Measurements from ENCODE around the gene USP46. TPM values are rescaled to one million over a fixed set of nuclear protein-coding genes. Genes with fewer than 3 reads are reported as not detected.

The USP46 gene
- total and polyA plus RNA-seq, 7 experiments from 2014 or later: 0.89 to 11.7 (median 3.2) TPM

DNA sequence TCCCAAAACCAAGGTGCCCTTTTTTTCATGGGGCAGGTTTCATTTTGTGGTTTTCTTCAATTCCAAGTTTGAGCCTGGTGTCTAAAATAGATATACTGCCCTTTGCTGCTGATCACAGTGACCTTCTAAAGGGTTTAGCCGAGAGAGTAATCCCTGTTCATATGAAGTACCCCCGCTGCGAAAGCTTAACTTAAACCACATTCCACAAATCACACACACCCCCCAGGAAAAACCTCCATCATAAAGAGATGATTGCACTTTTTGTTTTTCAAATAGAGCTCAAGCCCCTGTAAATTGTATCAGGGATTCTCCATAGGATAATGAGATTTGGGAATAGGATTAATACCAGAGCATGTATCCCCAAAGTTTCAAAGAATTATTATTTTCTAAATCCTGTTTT, 90.8 kb downstream of the USP46 start:
- ChIA-PET CTCF (no interaction called here), POLR2A (no interaction called here)
- H3K27me3 Mint-ChIP-seq: peaks cover 8 to 15% (median 10%) of the 10 kb centered on the region in 5 donors
- intact Hi-C loops (cut with micrococcal nuclease): no loop called here
- H3K4me1 Mint-ChIP-seq: no peaks in the 10 kb centered on the region
- H3K27ac ChIP-seq (ENCODE audit: low read depth, low read length): no peak overlapping the region
- no peaks in the 10 kb centered on the region for H3K4me1 ChIP-seq (ENCODE audit: control insufficient read depth in 2 of 2, insufficient read depth in 2 of 2, low read length in 2 of 2)
- ATAC-seq: no peak
- DNase-seq: no peak
- H3K9me3 ChIP-seq (ENCODE audit: control insufficient read depth in 2 of 3, low read length in 3 of 3): no peaks in the 10 kb centered on the region
- H3K4me3 ChIP-seq (ENCODE audit: low read length): no peak overlapping the region
- H3K27ac Mint-ChIP-seq: no peak overlapping the region
- H3K27me3 ChIP-seq (ENCODE audit: control insufficient read depth in 2 of 2, insufficient read depth in 2 of 2, low read length in 2 of 2): peaks cover 0 to 4% of the 10 kb centered on the region in 2 donors
- H3K9me3 Mint-ChIP-seq: peaks cover 0 to 3% (median 0%) of the 10 kb centered on the region in 11 donors
- H3K36me3 Mint-ChIP-seq: no peaks in the 10 kb centered on the region
- H3K4me3 Mint-ChIP-seq: no peak overlapping the region
- no peaks in the 10 kb centered on the region for H3K36me3 ChIP-seq (ENCODE audit: control insufficient read depth in 2 of 3, insufficient read depth in 3 of 3, low read length in 3 of 3)

DNA sequence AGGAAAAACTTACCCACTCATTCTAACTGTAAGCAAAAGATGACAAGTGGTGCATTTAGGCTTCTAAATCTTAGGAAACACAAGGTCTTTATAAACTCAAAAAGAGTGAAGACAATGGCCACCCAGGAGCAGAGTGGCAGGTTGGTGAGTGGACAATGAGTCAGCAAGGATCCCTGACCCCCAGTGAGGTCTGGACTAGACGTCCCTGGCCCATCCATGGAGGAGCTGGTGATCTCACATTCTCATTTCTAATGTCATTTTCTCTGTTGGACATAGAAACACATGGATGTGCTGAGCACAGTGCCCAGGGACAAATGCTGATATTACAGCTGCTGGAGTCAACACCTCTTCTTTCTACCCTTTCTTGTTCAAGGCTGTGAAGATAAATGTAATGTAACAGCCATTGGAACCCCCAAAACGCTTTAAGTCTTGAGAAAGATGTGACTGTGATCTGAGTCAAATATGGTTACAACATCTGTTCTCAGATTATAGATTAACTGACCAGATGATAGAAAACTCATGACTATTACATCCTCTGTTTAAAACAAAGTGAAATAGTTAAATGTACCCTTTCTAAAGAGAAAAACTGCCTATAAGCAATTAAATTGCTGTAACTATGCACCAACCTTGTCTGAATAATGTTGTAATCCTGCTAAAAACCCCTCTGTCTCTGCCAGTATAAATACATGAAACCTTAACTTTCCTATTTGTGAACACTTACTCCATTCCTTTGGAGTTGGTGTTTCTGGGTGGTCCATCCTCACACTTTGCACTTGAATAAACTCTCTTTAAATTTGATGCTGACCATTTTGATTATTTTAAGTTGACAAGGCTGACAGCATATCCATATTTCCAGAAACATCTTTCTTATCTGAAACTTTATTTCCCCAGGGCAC, 92.7 kb downstream of the USP46 start:
- Mint-ChIP-seq H3K36me3 (no peaks in the 10 kb centered on the region), H3K4me1 (no peaks in the 10 kb centered on the region), H3K9me3 (peaks cover 0 to 3% (median 0%) of the 10 kb centered on the region in 11 donors), H3K4me3 (no peak overlapping the region), H3K27me3 (peaks cover 7 to 23% (median 21%) of the 10 kb centered on the region in 5 donors), H3K27ac (no peak overlapping the region)
- POLR2A ChIA-PET: no interaction called here
- Histone ChIP-seq H3K4me1 (ENCODE audit: control insufficient read depth in 2 of 2, insufficient read depth in 2 of 2, low read length in 2 of 2) (no peaks in the 10 kb centered on the region), H3K27me3 (ENCODE audit: control insufficient read depth in 2 of 2, insufficient read depth in 2 of 2, low read length in 2 of 2) (no peaks in the 10 kb centered on the region), H3K36me3 (ENCODE audit: control insufficient read depth in 2 of 3, insufficient read depth in 3 of 3, low read length in 3 of 3) (no peaks in the 10 kb centered on the region), H3K9me3 (ENCODE audit: control insufficient read depth in 2 of 3, low read length in 3 of 3) (no peaks in the 10 kb centered on the region), H3K27ac (ENCODE audit: low read depth, low read length) (no peak overlapping the region), H3K4me3 (ENCODE audit: low read length) (no peak overlapping the region)
- DNase-seq: no peak
- CTCF ChIA-PET: no interaction called here
- intact Hi-C loops (cut with micrococcal nuclease): no loop called here
- no peak for ATAC-seq

DNA sequence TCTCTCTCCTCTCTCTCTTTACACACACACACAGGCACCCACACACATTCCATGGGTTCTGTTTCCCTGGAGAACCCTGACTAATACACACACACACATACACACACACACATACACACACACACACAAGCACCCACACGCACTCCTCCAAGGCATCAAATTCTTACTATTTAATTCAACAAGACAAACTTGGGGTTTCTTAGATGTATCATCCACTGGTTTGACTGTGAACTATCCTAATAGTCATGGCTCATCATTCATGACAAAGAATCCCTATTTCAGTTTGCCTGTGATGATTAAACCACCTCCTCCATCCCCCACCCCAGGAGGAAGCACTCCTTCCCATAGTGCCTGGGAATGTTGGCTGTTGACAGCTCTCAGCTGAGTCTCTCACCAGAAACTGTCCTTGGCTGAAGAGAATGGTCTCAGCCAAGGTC, 98.2 kb downstream of the USP46 start:
- CTCF ChIA-PET: no interaction called here
- no peaks in the 10 kb centered on the region for H3K9me3 ChIP-seq (ENCODE audit: control insufficient read depth in 2 of 3, low read length in 3 of 3)

DNA sequence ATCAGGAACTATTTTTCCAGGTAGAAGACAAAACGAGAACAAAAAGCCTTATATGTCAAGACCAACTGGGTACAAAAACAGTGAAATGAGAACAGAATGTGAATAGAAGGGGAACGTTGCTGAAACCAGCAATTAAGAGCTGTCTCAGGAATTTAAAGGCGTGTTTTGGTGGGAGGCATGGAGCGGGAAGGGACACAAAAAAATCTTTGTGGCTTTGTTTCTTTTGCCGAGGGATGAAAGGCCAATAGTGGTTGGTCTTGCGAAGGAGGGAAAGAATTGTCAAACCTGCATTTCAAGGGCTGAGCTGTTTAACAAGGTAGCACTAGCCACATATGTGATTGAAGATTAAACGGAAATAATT, 103.8 kb downstream of the USP46 start:
- Mint-ChIP-seq H3K4me1 (peaks cover 0 to 4% (median 0%) of the 10 kb centered on the region in 7 donors), H3K27ac (no peak overlapping the region), H3K4me3 (no peak overlapping the region), H3K27me3 (peaks cover 5 to 49% (median 34%) of the 10 kb centered on the region in 5 donors), H3K36me3 (no peaks in the 10 kb centered on the region), H3K9me3 (peaks cover 0 to 5% (median 0%) of the 10 kb centered on the region in 11 donors)
- H3K4me3 ChIP-seq (ENCODE audit: low read length): no peak overlapping the region
- POLR2A ChIA-PET: no interaction called here
- intact Hi-C loops (cut with micrococcal nuclease): no loop called here
- H3K27me3 ChIP-seq (ENCODE audit: control insufficient read depth in 2 of 2, insufficient read depth in 2 of 2, low read length in 2 of 2): no peaks in the 10 kb centered on the region
- no peaks in the 10 kb centered on the region for H3K9me3 ChIP-seq (ENCODE audit: control insufficient read depth in 2 of 3, low read length in 3 of 3)
- no peak overlapping the region for H3K27ac ChIP-seq (ENCODE audit: low read depth, low read length)
- no peaks in the 10 kb centered on the region for H3K36me3 ChIP-seq (ENCODE audit: control insufficient read depth in 2 of 3, insufficient read depth in 3 of 3, low read length in 3 of 3)
- ATAC-seq: no peak
- CTCF ChIA-PET: interaction anchor here (0.6 kb wide), 2 partner anchors 11 to 111 kb away, joined by 3 read pairs; no protein-coding TSS in a partner anchor
- H3K4me1 ChIP-seq (ENCODE audit: control insufficient read depth in 2 of 2, insufficient read depth in 2 of 2, low read length in 2 of 2): no peaks in the 10 kb centered on the region
- no peak for DNase-seq

More for the DNA sequence above, 98.2 kb downstream of the USP46 start:
- no peaks in the 10 kb centered on the region for H3K36me3 ChIP-seq (ENCODE audit: control insufficient read depth in 2 of 3, insufficient read depth in 3 of 3, low read length in 3 of 3)
- H3K4me3 ChIP-seq (ENCODE audit: low read length): no peak overlapping the region
- peaks cover 0 to 5% (median 0%) of the 10 kb centered on the region in 11 donors for H3K9me3 Mint-ChIP-seq
- H3K36me3 Mint-ChIP-seq: no peaks in the 10 kb centered on the region
- H3K27me3 Mint-ChIP-seq: peaks cover 0 to 46% (median 35%) of the 10 kb centered on the region in 5 donors
- H3K27me3 ChIP-seq (ENCODE audit: control insufficient read depth in 2 of 2, insufficient read depth in 2 of 2, low read length in 2 of 2): no peaks in the 10 kb centered on the region
- H3K4me1 ChIP-seq (ENCODE audit: control insufficient read depth in 2 of 2, insufficient read depth in 2 of 2, low read length in 2 of 2): no peaks in the 10 kb centered on the region
- H3K27ac Mint-ChIP-seq: no peak overlapping the region
- POLR2A ChIA-PET: no interaction called here
- H3K4me1 Mint-ChIP-seq: no peaks in the 10 kb centered on the region
- H3K4me3 Mint-ChIP-seq: no peak overlapping the region
- H3K27ac ChIP-seq (ENCODE audit: low read depth, low read length): no peak overlapping the region
- intact Hi-C loops (cut with micrococcal nuclease): no loop called here
- DNase-seq: no peak
- ATAC-seq: no peak

DNA sequence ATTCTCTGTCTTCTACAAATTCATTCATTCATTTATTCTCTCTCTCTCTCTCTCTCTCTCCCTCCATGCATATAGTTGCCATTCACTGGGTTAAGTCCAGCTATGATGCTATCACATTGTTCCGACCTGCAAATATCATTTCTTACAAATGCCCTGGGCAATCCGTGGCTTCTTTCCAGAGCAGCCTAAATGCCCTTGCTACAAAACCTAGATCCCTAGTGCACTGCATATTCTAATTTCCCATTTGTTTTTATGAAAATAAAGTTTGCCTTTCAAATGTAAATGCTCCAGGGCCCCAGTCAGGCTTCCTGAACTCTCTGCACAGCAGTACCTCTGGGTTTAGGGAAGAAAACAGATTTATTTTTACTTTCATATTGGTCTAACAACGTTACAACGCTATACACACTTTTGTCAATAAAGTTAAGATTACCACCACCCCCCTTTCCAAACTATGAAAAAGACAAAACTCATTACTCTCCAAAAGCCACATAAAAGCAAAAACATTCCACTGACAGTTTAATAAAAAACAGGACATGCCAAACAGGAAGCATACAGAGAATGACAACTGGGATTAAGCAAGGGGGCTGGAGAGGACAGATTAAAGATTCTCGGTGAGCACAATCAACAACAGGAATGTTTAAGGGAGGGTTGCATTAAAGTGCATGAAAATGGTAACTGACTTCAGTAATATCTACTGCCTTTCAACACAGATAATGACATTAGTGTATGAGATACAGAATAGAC, 104.3 kb downstream of the USP46 start:
- ATAC-seq: no peak
- Histone ChIP-seq H3K27ac (ENCODE audit: low read depth, low read length) (no peak overlapping the region), H3K36me3 (ENCODE audit: control insufficient read depth in 2 of 3, insufficient read depth in 3 of 3, low read length in 3 of 3) (no peaks in the 10 kb centered on the region), H3K4me1 (ENCODE audit: control insufficient read depth in 2 of 2, insufficient read depth in 2 of 2, low read length in 2 of 2) (no peaks in the 10 kb centered on the region), H3K27me3 (ENCODE audit: control insufficient read depth in 2 of 2, insufficient read depth in 2 of 2, low read length in 2 of 2) (no peaks in the 10 kb centered on the region), H3K4me3 (ENCODE audit: low read length) (no peak overlapping the region), H3K9me3 (ENCODE audit: control insufficient read depth in 2 of 3, low read length in 3 of 3) (no peaks in the 10 kb centered on the region)
- CTCF ChIA-PET: interaction anchor here (0.6 kb wide), 1 partner anchor 112 kb away, joined by 3 read pairs; no protein-coding TSS in a partner anchor
- intact Hi-C loops (cut with micrococcal nuclease): no loop called here
- POLR2A ChIA-PET: no interaction called here
- DNase-seq: no peak
- H3K36me3 Mint-ChIP-seq: no peaks in the 10 kb centered on the region
- no peak overlapping the region for H3K4me3 Mint-ChIP-seq
- H3K27ac Mint-ChIP-seq: no peak overlapping the region
- H3K9me3 Mint-ChIP-seq: peaks cover 0 to 5% (median 0%) of the 10 kb centered on the region in 11 donors
- peaks cover 5 to 54% (median 34%) of the 10 kb centered on the region in 5 donors for H3K27me3 Mint-ChIP-seq
- peaks cover 0 to 4% (median 0%) of the 10 kb centered on the region in 7 donors for H3K4me1 Mint-ChIP-seq

DNA sequence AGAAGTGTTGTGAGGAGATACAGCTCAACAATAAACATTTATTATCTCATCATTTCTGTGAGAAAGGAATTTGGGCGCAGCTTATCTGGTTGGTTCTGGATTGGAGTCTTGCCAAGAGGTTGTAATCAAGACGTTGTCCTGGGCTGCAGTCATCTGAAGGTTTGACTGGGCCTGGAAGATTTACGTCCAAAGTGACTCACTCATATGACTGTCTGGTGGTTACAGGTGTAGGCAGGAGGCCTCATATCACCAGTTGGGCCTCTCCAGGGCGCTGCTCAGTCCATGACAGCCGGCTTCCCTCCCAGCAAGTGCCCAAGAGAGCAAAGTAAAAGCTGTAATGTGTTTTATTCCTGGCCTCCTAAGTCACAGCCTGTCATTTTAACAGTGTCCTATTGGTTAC, 106.3 kb downstream of the USP46 start:
- CTCF ChIA-PET: no interaction called here
- ATAC-seq: no peak
- intact Hi-C loops (cut with micrococcal nuclease): no loop called here
- no peaks in the 10 kb centered on the region for H3K27me3 ChIP-seq (ENCODE audit: control insufficient read depth in 2 of 2, insufficient read depth in 2 of 2, low read length in 2 of 2)
- no peak for DNase-seq
- Mint-ChIP-seq H3K9me3 (peaks cover 0 to 5% (median 0%) of the 10 kb centered on the region in 11 donors), H3K36me3 (no peaks in the 10 kb centered on the region), H3K4me3 (no peak overlapping the region), H3K4me1 (peaks cover 0 to 4% (median 0%) of the 10 kb centered on the region in 7 donors), H3K27ac (no peak overlapping the region), H3K27me3 (peaks cover 9 to 56% (median 32%) of the 10 kb centered on the region in 5 donors)
- no peaks in the 10 kb centered on the region for H3K4me1 ChIP-seq (ENCODE audit: control insufficient read depth in 2 of 2, insufficient read depth in 2 of 2, low read length in 2 of 2)
- H3K9me3 ChIP-seq (ENCODE audit: control insufficient read depth in 2 of 3, low read length in 3 of 3): no peaks in the 10 kb centered on the region
- POLR2A ChIA-PET: no interaction called here
- no peaks in the 10 kb centered on the region for H3K36me3 ChIP-seq (ENCODE audit: control insufficient read depth in 2 of 3, insufficient read depth in 3 of 3, low read length in 3 of 3)
- H3K4me3 ChIP-seq (ENCODE audit: low read length): no peak overlapping the region
- no peak overlapping the region for H3K27ac ChIP-seq (ENCODE audit: low read depth, low read length)

Data from naive thymus-derived CD4-positive, alpha-beta T cell (primary cell).